Neural cell (in vitro differentiated cells): ENCODE data around the gene C2CD3. TPM values are rescaled to one million over a fixed set of nuclear protein-coding genes. Genes with fewer than 3 reads are reported as not detected.

Experiments used
- H2AFZ ChIP-seq: fragments of 200-600, 300-800 bp; sonication (generic), shearing (Covaris generic); 2 replicates; pipeline ENCODE4 v1.6.0; 2014; ENCODE audit warnings: low read depth, mild to moderate bottlenecking, antibody characterized with exemption, low read length, moderate library complexity
- H3F3A ChIP-seq: fragments of 200-600 bp; shearing (Covaris generic); 2 replicates; pipeline ENCODE4 v1.6.1; 2016; ENCODE audit warnings: mild to moderate bottlenecking, moderate library complexity, mixed read lengths, antibody characterized with exemption, low read length; ENCODE audit not compliant: insufficient read depth, poor library complexity, severe bottlenecking
- H3K27ac ChIP-seq: fragments of 200-600, 300-800 bp; sonication (generic), shearing (Covaris generic); 2 replicates; pipeline ENCODE4 v1.5.1; 2014; ENCODE audit warnings: mild to moderate bottlenecking, low read length, moderate library complexity
- H3K27me3 ChIP-seq: fragments of 300-800, 200-600 bp; sonication (generic), shearing (Covaris generic); 2 replicates; pipeline ENCODE4 v1.6.0; 2014; ENCODE audit warnings: mild to moderate bottlenecking, low read depth, low read length, moderate library complexity; ENCODE audit not compliant: insufficient read depth
- H3K36me3 ChIP-seq: fragments of 300-800, 200-600 bp; sonication (generic), shearing (Covaris generic); 2 replicates; pipeline ENCODE4 v1.5.1; 2014; ENCODE audit warnings: mild to moderate bottlenecking, antibody characterized with exemption, low read length, moderate library complexity; ENCODE audit not compliant: insufficient read depth
- H3K4me2 ChIP-seq: fragments of 300-800, 200-600 bp; sonication (generic), shearing (Covaris generic); 2 replicates; pipeline ENCODE4 v1.6.0; 2014; ENCODE audit warnings: mild to moderate bottlenecking, low read length
- H3K4me3 ChIP-seq: fragments of 300-800, 200-600 bp; sonication (generic), shearing (Covaris generic); 2 replicates; pipeline ENCODE4 v1.5.1; 2014; ENCODE audit warnings: mild to moderate bottlenecking, low read length, moderate library complexity
- H3K79me2 ChIP-seq: fragments of 200-600 bp; shearing (Covaris generic); replicated peaks from 2 replicates; pipeline ENCODE4 v1.6.0; 2014; ENCODE audit warnings: mild to moderate bottlenecking, low read length, moderate library complexity; ENCODE audit not compliant: insufficient read depth
- H3K9ac ChIP-seq: fragments of 300-800, 200-600 bp; sonication (generic), shearing (Covaris generic); 2 replicates; pipeline ENCODE4 v1.6.1; 2016; ENCODE audit warnings: mild to moderate bottlenecking, low read length, mixed read lengths
- H3K9me2 ChIP-seq: fragments of 200-600 bp; shearing (Covaris generic); 2 replicates; pipeline ENCODE4 v1.6.1; 2016; ENCODE audit warnings: mild to moderate bottlenecking, low read length, mixed read lengths; ENCODE audit not compliant: insufficient read depth
- H3K9me3 ChIP-seq: fragments of 200-600, 300-800 bp; sonication (generic), shearing (Covaris generic); 2 replicates; pipeline ENCODE4 v1.6.1; 2016; ENCODE audit warnings: mild to moderate bottlenecking, mixed run types, low read length, moderate library complexity, mixed read lengths
- H4K20me1 ChIP-seq: fragments of 200-600 bp; shearing (Covaris generic); 2 replicates; pipeline ENCODE4 v1.6.1; 2016; ENCODE audit warnings: mild to moderate bottlenecking, mixed run types; ENCODE audit not compliant: insufficient read depth
- CTCF ChIP-seq: fragments of 450-650 bp; IDR thresholded peaks from 2 replicates; pipeline ENCODE4 v1.5.1; 2014; ENCODE audit warnings: antibody characterized with exemption, mild to moderate bottlenecking, moderate library complexity; ENCODE audit not compliant: poor library complexity, severe bottlenecking
- EP300 ChIP-seq: fragments of 450-650 bp; conservative IDR thresholded peaks from 2 replicates; pipeline ENCODE4 v1.6.1; 2014; ENCODE audit warnings: antibody characterized with exemption, mild to moderate bottlenecking, moderate library complexity; ENCODE audit not compliant: poor library complexity, severe bottlenecking
- EZH2 ChIP-seq: fragments of 200-600, 300-800 bp; shearing (Covaris generic), sonication (generic); IDR thresholded peaks from 2 replicates; pipeline ENCODE4 v1.6.1; 2014; ENCODE audit warnings: antibody characterized with exemption, low read length, borderline replicate concordance, mild to moderate bottlenecking; ENCODE audit not compliant: insufficient read depth, poor library complexity, severe bottlenecking
- MXI1 ChIP-seq: fragments of 450-650 bp; conservative IDR thresholded peaks from 2 replicates; pipeline ENCODE4 v1.6.1; 2014; ENCODE audit warnings: antibody characterized with exemption, mild to moderate bottlenecking; ENCODE audit not compliant: poor library complexity, severe bottlenecking
- POLR2AphosphoS5 ChIP-seq: IDR thresholded peaks from 2 replicates; pipeline ENCODE4 v1.6.1; 2012
- RAD21 ChIP-seq: fragments of 450-650 bp; conservative IDR thresholded peaks from 2 replicates; pipeline ENCODE4 v1.6.1; 2014; ENCODE audit warnings: antibody characterized with exemption, mild to moderate bottlenecking, moderate library complexity
- REST ChIP-seq: IDR thresholded peaks from 2 replicates; pipeline ENCODE4 v1.6.1; 2012; ENCODE audit warnings: borderline replicate concordance
- SMC3 ChIP-seq: fragments of 450-650 bp; conservative IDR thresholded peaks from 2 replicates; pipeline ENCODE4 v1.6.1; 2014; ENCODE audit warnings: antibody characterized with exemption, mild to moderate bottlenecking, moderate library complexity; ENCODE audit not compliant: poor library complexity
- TAF1 ChIP-seq: IDR thresholded peaks from 2 replicates; pipeline ENCODE4 v1.6.1; 2012; ENCODE audit warnings: low read depth
- polyA plus RNA-seq: library from polyadenylated mRNA; depleted of rRNA; stranded (reverse); fragments of >200 nt; gene quantifications from 2 replicates; pipeline ENCODE4 v1.2.3, GENCODE V29; 2014

The C2CD3 gene
- polyA plus RNA-seq, 1 donor from 2014 or later, result 13.2 TPM

GRCh38 chr11:74004759-74005615, 165.8 kb downstream of the C2CD3 start:
- H3K9ac ChIP-seq, result no peak overlapping the region
- no peak overlapping the region for H3K27ac ChIP-seq
- no peak for TF ChIP-seq EP300
- TF ChIP-seq CTCF, result no peak
- TF ChIP-seq POLR2AphosphoS5, result no peak
- no peak for TF ChIP-seq SMC3
- TF ChIP-seq EZH2, result no peak
- no peak for TF ChIP-seq TAF1
- no peak for TF ChIP-seq MXI1
- no peak for TF ChIP-seq REST
- no peak for TF ChIP-seq RAD21
- H3K9me2 ChIP-seq, result no peaks in the 10 kb centered on the region
- peaks cover 4% of the 10 kb centered on the region for H3K36me3 ChIP-seq
- H4K20me1 ChIP-seq, result no peaks in the 10 kb centered on the region
- H2AFZ ChIP-seq, result no peak overlapping the region
- no peaks in the 10 kb centered on the region for H3K79me2 ChIP-seq
- no peaks in the 10 kb centered on the region for H3F3A ChIP-seq
- H3K27me3 ChIP-seq, result no peaks in the 10 kb centered on the region
- H3K9me3 ChIP-seq, result no peaks in the 10 kb centered on the region
- no peak overlapping the region for H3K4me3 ChIP-seq
- no peak overlapping the region for H3K4me2 ChIP-seq

- Histone ChIP-seq H3K27ac (no peak overlapping the region), H3K9me2 (no peaks in the 10 kb centered on the region), H3K4me2 (no peak overlapping the region), H3K36me3 (peaks cover 4% of the 10 kb centered on the region), H3K79me2 (no peaks in the 10 kb centered on the region), H2AFZ (no peak overlapping the region), H4K20me1 (no peaks in the 10 kb centered on the region), H3K27me3 (no peaks in the 10 kb centered on the region), H3F3A (no peaks in the 10 kb centered on the region), H3K9ac (no peak overlapping the region), H3K4me3 (no peak overlapping the region), H3K9me3 (no peaks in the 10 kb centered on the region)
- TF ChIP-seq REST, result no peak
- TF ChIP-seq TAF1, result no peak
- TF ChIP-seq CTCF, result no peak
- TF ChIP-seq RAD21, result no peak
- no peak for TF ChIP-seq SMC3
- TF ChIP-seq EP300, result no peak
- TF ChIP-seq EZH2, result no peak
- TF ChIP-seq POLR2AphosphoS5, result no peak
- TF ChIP-seq MXI1, result no peak
Measured at GRCh38 chr11:74004046-74004695, 166.6 kb downstream of the C2CD3 start.
